HG03378 (cell line): ENCODE results near the gene BTAF1.

Experiments used
- ATAC-seq: cut with Tn5 transposase; IDR thresholded peaks from one replicate; pipeline ENCODE4 v1.9.1; 2021; ENCODE audit warnings: mild to moderate bottlenecking, moderate library complexity; ENCODE audit not compliant: unreplicated experiment

Gene BTAF1

DNA sequence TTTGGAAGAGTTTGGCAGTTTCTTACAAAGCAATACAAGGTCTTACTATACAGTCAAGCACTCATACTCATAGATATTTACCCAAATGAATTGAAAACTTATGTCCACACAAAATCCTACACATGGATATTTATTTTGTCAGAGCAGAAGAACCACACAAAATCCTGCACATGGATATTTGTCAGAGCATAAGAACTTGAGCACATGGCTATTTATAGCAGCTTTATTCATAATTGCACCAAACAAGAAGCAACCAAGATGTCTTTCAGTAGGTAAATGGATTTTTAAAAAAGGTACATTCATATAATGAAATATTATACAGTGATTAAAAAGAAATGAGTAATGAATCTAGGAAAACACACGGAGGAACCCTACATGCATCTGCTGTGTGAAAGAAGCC is 115.4 kb downstream of the BTAF1 start:
- ATAC-seq, result no peak

DNA sequence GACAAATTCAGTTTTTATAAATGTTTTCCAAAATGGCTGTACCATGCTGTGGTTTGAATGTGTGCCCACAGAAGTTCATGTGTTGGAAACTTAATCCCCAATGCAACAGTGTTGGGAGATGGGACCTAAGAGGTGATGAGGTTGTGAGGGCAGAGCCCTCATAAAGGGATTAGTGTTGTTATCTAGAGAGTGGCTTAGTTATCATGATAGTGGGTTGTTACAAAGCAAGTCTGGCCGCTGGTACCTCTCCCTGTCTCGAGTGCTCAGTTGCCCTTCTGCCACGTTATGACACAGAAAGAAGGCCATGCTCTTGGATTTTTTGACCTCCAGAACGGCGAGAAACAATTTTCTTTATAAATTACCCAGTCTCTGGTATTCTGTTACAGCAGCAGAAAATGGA is 119.0 kb downstream of the BTAF1 start:
- ATAC-seq, result no peak

DNA sequence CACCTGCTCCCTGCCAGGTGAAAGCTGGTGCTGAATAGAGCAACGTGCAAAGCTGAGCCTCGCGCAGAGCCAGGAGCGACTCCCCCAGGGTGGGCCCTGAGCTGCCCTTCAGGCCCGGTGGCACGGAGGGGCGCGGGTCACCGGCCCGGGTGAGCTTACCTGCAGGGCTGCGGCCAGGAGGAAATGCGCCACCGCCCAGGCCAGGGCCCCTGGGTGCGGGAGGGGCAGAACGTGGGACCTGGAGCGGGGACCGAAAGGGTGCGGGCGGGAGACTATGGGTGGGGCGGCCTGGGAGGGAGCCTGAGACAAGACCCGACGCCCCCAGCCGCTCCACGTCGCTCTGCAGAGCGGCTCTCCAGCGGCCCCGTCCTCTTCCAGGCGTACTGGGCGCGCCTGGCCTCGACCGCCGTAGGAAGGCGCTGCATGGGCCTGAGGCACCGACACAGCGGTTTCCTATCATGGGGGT is 122.1 kb downstream of the BTAF1 start:
- no peak for ATAC-seq

DNA sequence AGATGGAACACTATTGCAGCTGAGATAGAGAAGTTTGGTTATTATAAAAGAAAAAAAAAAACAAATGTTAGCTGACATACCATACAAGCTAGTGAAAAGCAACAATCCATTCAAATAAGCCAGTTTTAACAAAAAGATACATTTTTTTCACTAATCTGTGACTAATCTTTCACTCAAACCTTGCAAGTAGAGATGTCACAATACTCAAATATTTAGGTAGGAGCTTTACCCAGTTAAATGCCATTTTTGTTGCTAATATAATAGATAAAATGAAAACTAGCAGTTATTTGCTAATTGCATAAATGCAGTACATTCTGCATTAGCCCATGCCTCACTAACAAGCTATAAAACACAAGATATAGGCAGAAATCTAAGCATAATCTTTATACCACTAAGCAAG is 123.6 kb downstream of the BTAF1 start:
- no peak for ATAC-seq

DNA sequence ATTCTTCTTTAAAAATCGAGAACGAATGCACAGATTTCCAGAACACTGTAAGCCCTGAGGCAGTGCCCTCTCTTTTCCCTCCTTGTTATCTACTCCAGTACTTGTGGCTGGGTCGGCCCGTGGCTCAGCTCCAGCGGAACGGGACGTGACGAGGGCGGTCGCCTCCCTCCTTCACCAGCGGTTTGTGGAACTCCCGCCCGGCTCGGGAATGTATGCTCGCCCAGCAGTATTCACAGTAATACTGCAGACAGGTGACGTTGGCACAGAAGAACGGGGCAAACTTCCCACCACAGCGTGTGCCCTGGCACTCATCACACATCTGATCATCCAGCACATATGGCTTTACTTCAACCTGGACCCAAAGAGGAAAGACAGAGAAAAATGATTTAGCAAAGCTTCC is 128.5 kb downstream of the BTAF1 start:
- no peak for ATAC-seq

DNA sequence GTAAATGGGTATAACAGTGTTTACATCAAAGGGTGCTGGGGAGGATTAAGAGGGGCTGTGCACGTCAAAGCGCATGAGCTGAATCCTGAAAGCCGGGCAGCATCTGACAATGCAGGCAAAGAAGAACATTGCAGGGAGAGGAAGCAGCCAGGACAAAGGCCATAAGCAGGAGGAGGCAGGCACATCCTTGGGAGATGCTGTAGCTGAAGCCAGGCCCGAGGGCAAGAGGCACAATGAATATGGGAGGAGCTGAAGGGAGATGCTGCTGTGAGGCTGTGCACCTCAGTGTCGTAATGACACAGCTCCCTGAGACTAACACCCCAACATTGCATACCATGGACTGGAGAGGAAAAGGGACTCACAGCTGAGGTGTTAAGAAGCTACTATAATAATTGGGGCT is 129.2 kb downstream of the BTAF1 start:
- ATAC-seq, result no peak

DNA sequence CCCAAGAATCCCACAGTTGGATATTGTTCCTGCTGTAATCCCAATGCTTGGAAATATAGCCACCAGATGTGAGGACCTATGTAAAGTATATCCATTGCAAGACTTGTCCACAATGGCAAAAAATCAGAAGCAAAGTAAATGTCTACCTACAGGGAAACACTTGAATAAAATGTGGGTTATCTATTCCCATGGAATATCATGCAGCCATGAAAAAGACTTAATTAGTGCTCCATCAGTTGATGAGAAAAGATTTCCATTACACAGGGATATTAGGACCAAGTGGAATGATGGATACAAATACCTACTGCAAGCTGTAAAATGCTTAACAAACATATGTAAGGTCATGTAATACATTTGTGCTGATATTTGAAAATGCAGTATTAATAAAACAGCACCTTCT is 131.2 kb downstream of the BTAF1 start:
- no peak for ATAC-seq

DNA sequence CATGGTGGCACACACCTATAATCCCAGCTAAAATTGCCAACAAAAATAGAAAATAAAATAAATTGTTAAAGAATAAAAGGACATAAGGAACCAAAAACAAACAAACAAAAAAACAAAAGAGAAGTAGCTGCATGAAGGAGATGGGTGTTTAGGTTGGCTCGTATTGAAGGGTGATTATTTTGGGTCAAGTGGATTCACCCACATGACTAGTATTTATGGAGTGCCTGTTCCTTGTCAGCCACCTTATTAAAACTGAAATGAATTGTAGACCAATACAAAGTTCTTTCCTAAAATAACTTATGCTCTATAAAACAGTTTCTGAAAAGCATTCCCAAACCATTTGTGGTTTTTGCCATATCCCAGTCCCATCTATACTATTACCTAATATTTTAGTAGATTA is 138.7 kb downstream of the BTAF1 start:
- no peak for ATAC-seq

DNA sequence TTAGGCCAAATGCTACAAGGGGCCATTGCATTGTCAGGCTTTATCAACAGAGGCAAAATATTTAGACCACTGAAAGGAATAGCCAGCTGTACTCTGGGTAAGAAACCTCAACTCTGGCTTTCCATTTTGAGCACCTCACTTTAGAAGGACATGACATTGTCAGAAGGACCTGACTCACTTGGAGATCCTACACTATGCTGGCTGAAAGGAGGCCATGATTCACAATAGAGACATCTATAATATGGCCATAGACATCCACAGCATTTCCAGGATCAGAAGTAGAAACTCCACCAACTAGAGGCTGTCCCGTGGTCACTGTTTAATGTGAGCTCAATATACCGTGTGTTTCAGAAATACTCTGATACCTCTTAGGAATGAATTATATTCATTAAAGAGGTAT is 140.9 kb downstream of the BTAF1 start:
- no peak for ATAC-seq

DNA sequence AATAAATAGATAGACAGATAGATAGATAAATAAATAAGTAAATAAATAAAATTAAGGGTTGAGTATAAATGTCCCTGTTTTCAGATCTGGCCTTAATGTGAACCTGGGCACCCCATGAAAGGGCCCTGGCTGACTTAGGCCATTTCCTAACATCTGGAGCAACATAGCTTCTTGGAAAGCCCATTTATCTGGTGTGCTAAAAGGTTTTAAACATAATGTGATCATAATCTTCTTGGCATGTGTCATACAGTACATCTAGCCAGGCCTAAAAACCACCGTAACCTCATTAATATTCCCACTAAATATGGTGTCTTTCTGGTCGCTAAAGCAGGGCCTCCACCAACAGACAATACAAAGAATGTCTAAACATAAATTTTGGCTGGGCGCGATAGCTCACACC is 142.8 kb downstream of the BTAF1 start:
- ATAC-seq, result no peak

DNA sequence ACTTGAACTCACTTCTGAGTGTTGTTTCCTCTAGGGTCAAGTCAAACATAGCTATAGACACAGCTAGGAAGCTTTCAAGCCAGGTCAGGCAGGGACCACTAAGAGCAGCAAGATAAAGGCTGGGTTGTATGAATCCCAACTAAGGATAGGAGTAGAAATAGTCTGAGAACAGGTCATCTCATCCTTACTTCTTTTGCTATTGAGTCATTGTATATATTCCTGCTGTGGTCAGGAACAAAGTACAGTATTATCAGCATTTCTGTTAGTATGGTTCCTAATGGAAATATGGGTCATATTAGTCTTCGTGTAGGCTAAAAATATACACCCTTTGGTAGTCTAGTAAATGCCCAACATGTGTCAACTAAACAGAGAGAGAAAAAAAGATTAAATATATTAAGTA is 145.3 kb downstream of the BTAF1 start:
- no peak for ATAC-seq

DNA sequence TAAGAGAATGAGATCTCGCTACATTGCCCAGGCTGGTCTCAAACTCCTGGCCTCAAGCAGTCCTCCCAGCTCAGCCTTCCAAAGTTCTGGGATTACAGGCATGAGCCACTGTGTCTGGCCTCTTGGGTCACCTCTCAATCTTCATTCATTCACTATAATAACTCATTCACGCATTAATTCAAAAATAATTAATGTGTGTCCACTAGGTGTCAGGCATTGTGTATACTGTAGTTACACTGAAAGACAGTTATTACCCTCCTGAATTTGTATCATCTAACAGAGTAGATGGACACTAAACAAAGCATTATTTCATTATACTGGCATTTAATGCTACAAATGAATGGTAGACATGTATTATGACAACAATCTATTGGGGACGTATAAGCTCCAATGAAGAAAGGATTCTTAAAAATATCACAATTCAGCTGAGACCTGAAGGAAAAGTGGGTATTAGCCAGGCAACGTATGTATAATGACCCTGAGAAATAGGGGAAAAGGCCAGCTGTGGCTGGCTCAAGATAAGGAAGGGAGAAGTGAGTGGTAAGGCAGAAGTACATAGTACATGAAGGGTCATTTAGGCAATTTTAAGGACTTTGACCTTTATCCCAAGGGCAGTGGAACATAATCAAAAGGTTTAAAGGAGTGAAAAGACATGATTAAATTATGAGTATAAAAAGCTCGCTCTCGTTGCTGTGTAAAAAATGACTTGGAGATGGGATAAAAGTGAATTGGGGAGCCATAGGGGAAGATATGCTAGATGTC is 150.7 kb downstream of the BTAF1 start:
- ATAC-seq, result no peak

DNA sequence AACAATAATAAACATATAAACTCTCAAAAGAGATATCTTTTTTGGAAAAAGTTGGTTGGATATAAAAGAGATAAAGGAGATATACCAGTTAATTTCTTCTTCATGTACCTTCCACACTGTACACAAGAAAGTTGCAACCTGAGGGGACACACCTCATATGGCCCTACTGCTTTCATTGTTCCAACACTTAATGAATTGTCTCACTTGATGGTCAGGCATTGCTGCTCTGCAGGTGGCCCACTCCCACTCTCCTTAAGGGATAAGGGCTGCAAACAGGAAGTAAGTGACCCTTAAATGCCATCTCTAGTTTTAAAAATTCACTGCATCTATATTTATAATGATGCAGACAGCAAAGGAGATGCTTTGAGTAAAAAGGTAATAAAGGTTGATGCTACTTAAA is 152.3 kb downstream of the BTAF1 start:
- ATAC-seq, result no peak

DNA sequence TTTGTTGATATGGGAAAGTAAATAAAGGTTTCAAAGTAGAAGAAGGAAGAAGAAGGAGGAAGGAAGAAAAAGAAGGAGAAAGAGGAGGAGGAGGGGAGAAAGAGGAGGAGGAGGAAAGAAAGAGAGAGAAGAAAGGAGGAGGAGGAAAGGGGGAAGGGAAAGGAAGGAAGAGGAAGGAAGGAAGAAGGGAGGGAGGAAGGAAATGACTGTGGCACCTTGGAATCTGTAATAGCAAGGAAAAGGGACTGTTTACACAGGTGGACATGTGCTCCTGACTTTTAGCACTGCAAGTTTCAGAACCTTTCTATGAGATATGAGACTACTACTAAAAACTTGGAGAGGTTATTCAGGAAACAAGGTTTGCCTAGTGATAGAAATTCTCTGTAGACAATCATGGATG is 153.2 kb downstream of the BTAF1 start:
- ATAC-seq, result no peak

DNA sequence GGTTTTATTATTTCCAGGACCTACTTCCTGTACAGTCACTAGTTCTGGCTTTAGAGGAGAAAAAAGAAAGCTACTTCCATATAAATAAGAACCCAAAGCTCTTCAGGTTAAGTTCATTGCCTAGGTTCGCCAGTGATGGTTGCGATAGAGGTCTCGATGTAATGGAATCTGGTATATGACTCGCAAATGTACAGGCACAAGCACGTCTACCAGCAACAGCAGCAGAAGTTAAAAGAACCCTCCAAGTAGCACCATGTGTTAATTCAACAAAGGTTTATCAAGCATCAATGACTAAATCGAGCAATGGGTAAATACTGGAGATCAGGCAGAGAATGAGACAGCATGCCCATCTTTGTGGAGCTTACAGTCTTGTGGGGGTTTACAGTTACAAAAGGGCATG is 155.4 kb downstream of the BTAF1 start:
- no peak for ATAC-seq
